Fibroblast of the aortic adventitia (primary cell): ENCODE measurements around the gene ACOT7. TPM values are rescaled to one million over a fixed set of nuclear protein-coding genes. Genes with fewer than 3 reads are reported as not detected.
"Not testable (repeated sequence)": the region's sequence is repeated elsewhere in the genome, so short reads cannot be mapped to it uniquely, and the experiment has no call there.

ENCODE experiments used
- DNase-seq: peaks from one replicate; pipeline ENCODE4 v3.0.0-alpha.2; 2010; ENCODE audit warnings: low read depth
- H3K4me3 ChIP-seq: 2 replicates; pipeline ENCODE4 v1.5.1; 2011; ENCODE audit warnings: low read depth, mild to moderate bottlenecking, control low read depth, low read length, moderate library complexity
- total RNA-seq: library from RNA; depleted of rRNA; stranded (reverse); fragments of >200 nt; gene quantifications from 2 replicates; pipeline ENCODE4 v1.2.3, GENCODE V29; 2012; ENCODE audit warnings: low replicate concordance
- TF ChIP-seq, protein P1 (sequence below): IDR thresholded peaks from 2 replicates; pipeline ENCODE4 v1.5.1; 2011; ENCODE audit warnings: mild to moderate bottlenecking, low read length, control low read depth, inconsistent platforms; ENCODE audit not compliant: insufficient read depth

ACOT7 gene
- total RNA-seq, 1 donor, result 16.0 TPM

DNA sequence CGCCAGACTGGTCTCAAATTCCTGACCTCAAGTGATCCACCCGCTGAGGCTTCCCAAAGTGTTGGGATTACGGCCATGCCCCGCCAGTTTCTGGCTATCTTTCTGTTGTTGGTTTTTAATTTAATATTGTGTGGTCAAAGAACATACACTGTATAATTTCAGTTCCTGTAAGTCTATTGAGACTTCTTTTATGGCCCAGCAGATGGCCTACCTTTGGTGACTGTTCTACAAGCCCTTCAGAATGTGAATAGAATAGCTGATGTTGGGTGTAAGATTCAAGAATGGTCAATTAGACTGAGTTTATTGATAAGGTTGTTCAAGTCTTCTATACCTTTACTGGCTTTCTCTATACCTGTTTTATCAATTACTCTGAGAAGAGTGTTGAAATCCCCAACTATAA, 15.5 kb upstream of the ACOT7 start:
- DNase-seq, result no peak
- no peak overlapping the region for H3K4me3 ChIP-seq
- TF ChIP-seq, protein P1, sequence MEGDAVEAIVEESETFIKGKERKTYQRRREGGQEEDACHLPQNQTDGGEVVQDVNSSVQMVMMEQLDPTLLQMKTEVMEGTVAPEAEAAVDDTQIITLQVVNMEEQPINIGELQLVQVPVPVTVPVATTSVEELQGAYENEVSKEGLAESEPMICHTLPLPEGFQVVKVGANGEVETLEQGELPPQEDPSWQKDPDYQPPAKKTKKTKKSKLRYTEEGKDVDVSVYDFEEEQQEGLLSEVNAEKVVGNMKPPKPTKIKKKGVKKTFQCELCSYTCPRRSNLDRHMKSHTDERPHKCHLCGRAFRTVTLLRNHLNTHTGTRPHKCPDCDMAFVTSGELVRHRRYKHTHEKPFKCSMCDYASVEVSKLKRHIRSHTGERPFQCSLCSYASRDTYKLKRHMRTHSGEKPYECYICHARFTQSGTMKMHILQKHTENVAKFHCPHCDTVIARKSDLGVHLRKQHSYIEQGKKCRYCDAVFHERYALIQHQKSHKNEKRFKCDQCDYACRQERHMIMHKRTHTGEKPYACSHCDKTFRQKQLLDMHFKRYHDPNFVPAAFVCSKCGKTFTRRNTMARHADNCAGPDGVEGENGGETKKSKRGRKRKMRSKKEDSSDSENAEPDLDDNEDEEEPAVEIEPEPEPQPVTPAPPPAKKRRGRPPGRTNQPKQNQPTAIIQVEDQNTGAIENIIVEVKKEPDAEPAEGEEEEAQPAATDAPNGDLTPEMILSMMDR, result no peak

DNA sequence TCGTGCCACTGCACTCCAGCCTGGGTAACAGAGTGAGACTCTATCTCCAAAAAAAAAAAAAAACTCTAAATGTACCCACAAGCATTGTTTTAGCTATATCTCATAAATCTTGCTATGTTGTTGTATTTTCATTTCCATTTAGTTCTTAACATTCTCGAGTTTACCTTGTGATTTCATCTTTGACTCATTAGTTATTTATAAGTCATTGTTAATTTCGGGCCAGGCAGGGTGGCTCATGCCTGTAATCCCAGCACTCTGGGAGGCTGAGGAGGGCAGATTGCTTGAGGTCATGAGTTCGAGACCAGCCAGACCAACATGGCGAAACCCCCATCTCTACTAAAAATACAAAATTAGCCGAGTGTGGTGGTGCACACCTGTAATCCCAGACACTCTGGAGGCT, 14.5 kb upstream of the ACOT7 start:
- no peak overlapping the region for H3K4me3 ChIP-seq
- TF ChIP-seq, protein P1, result no peak
- no peak for DNase-seq

DNA sequence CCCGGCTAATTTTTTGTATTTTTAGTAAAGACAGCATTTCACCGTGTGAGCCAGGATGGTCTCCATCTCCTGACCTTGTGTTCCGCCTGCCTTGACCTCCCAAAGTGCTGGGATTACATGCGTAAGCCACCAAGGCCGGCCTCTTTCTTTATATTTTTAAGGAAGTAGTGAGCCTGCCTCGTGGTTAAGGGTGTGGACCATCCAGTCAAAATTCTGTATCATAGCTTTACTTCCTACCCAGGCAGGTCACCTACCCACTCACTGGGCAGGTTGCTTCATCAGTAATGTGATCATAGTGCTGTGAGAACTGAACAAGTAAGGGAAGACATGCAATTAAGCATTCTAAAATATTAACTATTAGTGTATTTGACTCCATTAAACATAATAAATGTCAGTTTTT, 8.1 kb upstream of the ACOT7 start:
- H3K4me3 ChIP-seq, result no peak overlapping the region
- TF ChIP-seq, protein P1, result no peak
- DNase-seq, result no peak

DNA sequence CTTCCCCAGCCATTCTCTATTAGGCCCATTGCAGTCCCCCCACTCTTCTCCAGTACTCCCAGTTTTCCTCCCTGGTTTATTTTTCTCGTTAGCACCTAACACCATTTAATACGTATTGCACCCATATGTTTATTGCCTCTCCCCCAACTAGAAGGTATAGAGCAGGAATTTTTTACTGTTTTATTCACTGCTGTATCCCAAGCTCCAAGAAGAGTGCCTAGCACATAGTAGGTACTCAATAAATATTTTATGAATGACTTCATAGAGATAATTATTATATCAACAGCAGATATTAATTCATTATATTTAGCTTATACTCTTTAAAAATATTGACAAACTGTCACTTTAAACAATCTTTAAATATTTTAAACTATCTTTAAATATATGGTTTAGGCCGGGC, 5.7 kb upstream of the ACOT7 start:
- no peak for DNase-seq
- TF ChIP-seq, protein P1, result no peak
- no peak overlapping the region for H3K4me3 ChIP-seq

DNA sequence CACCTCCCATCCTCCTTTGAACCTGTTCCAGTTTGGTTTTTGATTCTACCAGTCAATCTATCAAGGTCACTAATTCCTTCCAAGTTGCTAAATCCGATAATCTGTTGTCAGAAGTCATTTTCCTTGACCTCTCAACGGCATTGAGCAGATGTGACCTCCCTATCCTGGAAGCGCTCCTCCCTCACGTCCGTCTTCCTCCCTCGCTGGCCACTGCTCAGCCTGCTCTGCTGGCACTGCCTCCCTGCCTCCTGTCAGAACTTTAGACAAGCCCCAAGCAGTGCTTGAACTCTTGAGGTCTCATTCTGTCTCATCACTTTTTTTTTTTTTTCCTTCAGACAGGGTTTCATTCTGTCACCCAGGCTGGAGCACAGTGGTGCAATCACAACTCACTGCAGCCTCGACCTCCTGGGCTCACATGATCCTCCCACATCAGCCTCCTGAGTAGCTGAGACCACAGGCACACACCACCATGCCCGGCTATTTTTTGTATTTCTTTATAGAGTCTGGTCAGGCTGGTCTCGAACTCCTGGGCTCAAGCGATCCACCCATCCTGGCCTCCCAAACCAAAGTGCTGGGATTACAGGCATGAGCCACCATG, 4.4 kb upstream of the ACOT7 start:
- H3K4me3 ChIP-seq, result no peak overlapping the region
- no peak for DNase-seq
- TF ChIP-seq, protein P1, result no peak

DNA sequence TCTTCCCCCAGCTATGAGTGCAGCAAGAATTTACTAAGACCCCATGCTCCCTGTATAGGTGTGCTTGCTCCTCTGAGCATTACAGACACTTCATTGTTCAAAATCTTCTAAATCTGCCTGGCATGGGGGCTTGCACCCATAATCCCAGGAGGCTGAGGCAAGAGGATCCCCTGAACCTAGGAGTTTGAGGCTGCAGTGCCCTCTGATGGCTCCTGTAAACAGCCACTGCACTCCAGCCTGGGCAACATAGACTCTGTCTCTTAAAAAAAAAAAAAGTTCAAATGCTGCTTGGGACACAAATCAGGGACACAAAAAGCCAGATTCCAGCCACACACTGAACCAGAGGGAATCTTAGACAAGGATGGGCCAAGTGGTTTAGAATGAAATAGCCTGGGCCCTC, 3.4 kb upstream of the ACOT7 start:
- TF ChIP-seq, protein P1, result no peak
- DNase-seq, result no peak
- H3K4me3 ChIP-seq, result no peak overlapping the region

DNA sequence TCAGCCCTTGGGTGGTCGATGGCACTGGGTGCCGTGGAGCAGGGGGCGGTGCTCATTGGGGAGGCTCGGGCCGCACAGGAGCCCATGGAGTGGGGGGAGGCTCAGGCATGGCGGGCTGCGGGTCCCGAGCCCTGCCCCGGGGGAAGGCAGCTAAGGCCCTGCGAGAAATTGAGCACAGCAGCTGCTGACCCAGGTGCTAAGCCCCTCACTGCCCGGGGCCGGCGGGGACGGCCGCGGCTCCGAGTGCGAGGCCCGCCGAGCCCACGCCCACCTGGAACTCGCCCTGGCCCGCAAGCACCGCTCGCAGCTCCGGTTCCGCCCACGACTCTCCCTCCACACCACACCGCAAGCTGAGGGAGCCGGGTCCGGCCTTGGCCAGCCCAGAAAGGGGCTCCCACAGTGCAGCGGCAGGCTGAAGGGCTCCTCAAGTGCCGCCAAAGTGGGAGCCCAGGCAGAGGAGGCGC, 2.2 kb upstream of the ACOT7 start:
- not testable (repeated sequence) for H3K4me3 ChIP-seq, DNase-seq

DNA sequence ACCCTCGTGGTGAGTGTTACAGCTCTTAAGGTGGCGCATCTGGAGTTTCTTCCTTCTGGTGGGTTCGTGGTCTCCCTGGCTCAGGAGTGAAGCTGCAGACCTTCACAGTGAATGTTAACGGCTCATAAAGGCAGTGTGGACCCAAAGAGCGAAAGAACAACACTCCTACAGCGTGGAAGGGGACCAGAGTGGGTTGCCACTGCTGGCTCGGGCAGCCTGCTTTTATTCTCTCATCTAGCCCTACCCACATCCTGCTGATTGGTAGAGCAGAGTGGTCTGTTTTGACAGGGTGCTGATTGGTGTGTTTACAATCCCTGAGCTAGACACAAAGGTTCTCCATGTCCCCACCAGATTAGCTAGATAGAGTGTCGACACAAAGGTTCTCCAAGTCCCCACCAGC, 1.6 kb upstream of the ACOT7 start:
- DNase-seq, result not testable (repeated sequence)

More for the DNA sequence above, 1.6 kb upstream of the ACOT7 start:
- not testable (repeated sequence) for H3K4me3 ChIP-seq
